ENCODE measurements around the gene WFDC1.

The WFDC1 gene

GRCh38 chr16:84252184-84252583, 42.5 kb upstream of the WFDC1 start:
- TF ChIP-seq ELF4 (IDR thresholded peaks at IDR 0.05) (no peak), NFRKB (IDR thresholded peaks at IDR 0.05) (no peak), L3MBTL2 (conservative IDR thresholded peaks at IDR 0.05) (no peak), FOXA1 (IDR thresholded peaks at IDR 0.05) (no peak), TARDBP (IDR thresholded peaks at IDR 0.05) (no peak), CTBP1 (IDR thresholded peaks at IDR 0.05; ENCODE audit: borderline replicate concordance) (no peak), SP1 (IDR thresholded peaks at IDR 0.05) (no peak), ARNT (IDR thresholded peaks at IDR 0.05) (no peak)
- CTCF ChIA-PET, result no interaction called here
- no peak for DNase-seq (ENCODE audit: extremely low spot score)
- POLR2A ChIA-PET, result no interaction called here

- POLR2A ChIA-PET, result no interaction called here
- CTCF ChIA-PET, result no interaction called here
- TF ChIP-seq HDGF (IDR thresholded peaks at IDR 0.05; ENCODE audit: borderline replicate concordance) (no peak), LEF1 (IDR thresholded peaks at IDR 0.05; ENCODE audit: borderline replicate concordance) (no peak), NFRKB (IDR thresholded peaks at IDR 0.05) (no peak), FOXK2 (IDR thresholded peaks at IDR 0.05) (no peak), SUZ12 (IDR thresholded peaks at IDR 0.05) (no peak), ZNF384 (IDR thresholded peaks at IDR 0.05) (no peak), FOXA1 (IDR thresholded peaks at IDR 0.05) (no peak), FOXM1 (IDR thresholded peaks at IDR 0.05; ENCODE audit: borderline replicate concordance) (no peak), L3MBTL2 (conservative IDR thresholded peaks at IDR 0.05) (no peak)
- no peak for DNase-seq (ENCODE audit: extremely low spot score)
These were observed 41.5 kb upstream of the WFDC1 start for GRCh38 chr16:84253173-84253572.

- TF ChIP-seq ZNF384 (IDR thresholded peaks at IDR 0.05) (no peak), HDGF (IDR thresholded peaks at IDR 0.05; ENCODE audit: borderline replicate concordance) (no peak), PKNOX1 (IDR thresholded peaks at IDR 0.05) (no peak), TARDBP (IDR thresholded peaks at IDR 0.05) (no peak), LEF1 (IDR thresholded peaks at IDR 0.05; ENCODE audit: borderline replicate concordance) (no peak), FOXA1 (IDR thresholded peaks at IDR 0.05) (no peak), SP1 (IDR thresholded peaks at IDR 0.05) (no peak), FOXM1 (IDR thresholded peaks at IDR 0.05; ENCODE audit: borderline replicate concordance) (no peak), SUZ12 (IDR thresholded peaks at IDR 0.05) (no peak), CTBP1 (IDR thresholded peaks at IDR 0.05; ENCODE audit: borderline replicate concordance) (no peak), BHLHE40 (IDR thresholded peaks at IDR 0.05; ENCODE audit: borderline replicate concordance) (no peak), L3MBTL2 (conservative IDR thresholded peaks at IDR 0.05) (no peak), ELF4 (IDR thresholded peaks at IDR 0.05) (no peak), NFRKB (IDR thresholded peaks at IDR 0.05) (no peak), ARNT (IDR thresholded peaks at IDR 0.05) (no peak)
- DNase-seq (ENCODE audit: extremely low spot score), result no peak
- ChIA-PET CTCF (no interaction called here), POLR2A (no interaction called here)
These were observed 40.6 kb upstream of the WFDC1 start for GRCh38 chr16:84254062-84254461.

GRCh38 chr16:84255050-84255810, 39.4 kb upstream of the WFDC1 start:
- ChIA-PET POLR2A (no interaction called here), CTCF (no interaction called here)
- TF ChIP-seq SUZ12 (IDR thresholded peaks at IDR 0.05), result no peak
- no peak for TF ChIP-seq BHLHE40 (IDR thresholded peaks at IDR 0.05; ENCODE audit: borderline replicate concordance)
- TF ChIP-seq L3MBTL2 (conservative IDR thresholded peaks at IDR 0.05), result no peak
- no peak for TF ChIP-seq ARNT (IDR thresholded peaks at IDR 0.05)
- no peak for TF ChIP-seq CTBP1 (IDR thresholded peaks at IDR 0.05; ENCODE audit: borderline replicate concordance)
- TF ChIP-seq TARDBP (IDR thresholded peaks at IDR 0.05), result no peak
- TF ChIP-seq HDGF (IDR thresholded peaks at IDR 0.05; ENCODE audit: borderline replicate concordance), result no peak
- no peak for TF ChIP-seq FOXA1 (IDR thresholded peaks at IDR 0.05)
- no peak for TF ChIP-seq LEF1 (IDR thresholded peaks at IDR 0.05; ENCODE audit: borderline replicate concordance)
- no peak for TF ChIP-seq FOXM1 (IDR thresholded peaks at IDR 0.05; ENCODE audit: borderline replicate concordance)
- no peak for TF ChIP-seq NFRKB (IDR thresholded peaks at IDR 0.05)
- no peak for TF ChIP-seq ELF4 (IDR thresholded peaks at IDR 0.05)
- TF ChIP-seq PKNOX1 (IDR thresholded peaks at IDR 0.05), result no peak
- TF ChIP-seq FOXK2 (IDR thresholded peaks at IDR 0.05), result no peak
- no peak for TF ChIP-seq SP1 (IDR thresholded peaks at IDR 0.05)
- no peak for TF ChIP-seq ZNF384 (IDR thresholded peaks at IDR 0.05)

GRCh38 chr16:84258266-84258665, 36.4 kb upstream of the WFDC1 start:
- no peak for DNase-seq (ENCODE audit: extremely low spot score)
- ChIA-PET POLR2A (no interaction called here), CTCF (no interaction called here)
- TF ChIP-seq BHLHE40 (IDR thresholded peaks at IDR 0.05; ENCODE audit: borderline replicate concordance) (no peak), ARNT (IDR thresholded peaks at IDR 0.05) (no peak), FOXM1 (IDR thresholded peaks at IDR 0.05; ENCODE audit: borderline replicate concordance) (no peak)

More at GRCh38 chr16:84255050-84255810, 39.4 kb upstream of the WFDC1 start:
- no peak for DNase-seq (ENCODE audit: extremely low spot score)

GRCh38 chr16:84259691-84260090, 35.0 kb upstream of the WFDC1 start:
- no peak for DNase-seq (ENCODE audit: extremely low spot score)
- ChIA-PET POLR2A (no interaction called here), CTCF (no interaction called here)
- TF ChIP-seq NFRKB (IDR thresholded peaks at IDR 0.05) (no peak), FOXK2 (IDR thresholded peaks at IDR 0.05) (no peak), ZNF384 (IDR thresholded peaks at IDR 0.05) (no peak), FOXM1 (IDR thresholded peaks at IDR 0.05; ENCODE audit: borderline replicate concordance) (no peak), FOXA1 (IDR thresholded peaks at IDR 0.05) (no peak), SUZ12 (IDR thresholded peaks at IDR 0.05) (no peak), BHLHE40 (IDR thresholded peaks at IDR 0.05; ENCODE audit: borderline replicate concordance) (no peak), TARDBP (IDR thresholded peaks at IDR 0.05) (no peak)
